Trophoblast cell (in vitro differentiated cells and primary cell): ENCODE data around the gene DTX4.
A peak's percentile ranks its signal among the peaks of the same experiment; 100 is the strongest.

ENCODE experiments used
- DNase-seq, 2 donors: peaks; one replicate each; pipeline ENCODE4 v3.0.0-alpha.2; 2016
- H2AFZ ChIP-seq: 2 replicates; pipeline ENCODE4 v1.6.1; 2013; ENCODE audit warnings: low read length, moderate library complexity, mild to moderate bottlenecking; ENCODE audit not compliant: insufficient read depth, poor library complexity
- H2AK5ac ChIP-seq: 2 replicates; pipeline ENCODE4 v1.6.1; 2013; ENCODE audit warnings: mild to moderate bottlenecking, low read length
- H2BK120ac ChIP-seq: 2 replicates; pipeline ENCODE4 v1.6.1; 2013; ENCODE audit warnings: low read length, mild to moderate bottlenecking, moderate library complexity; ENCODE audit not compliant: insufficient read depth, poor library complexity
- H2BK12ac ChIP-seq: 2 replicates; pipeline ENCODE4 v1.6.1; 2013; ENCODE audit warnings: mild to moderate bottlenecking, low read length, moderate library complexity
- H2BK5ac ChIP-seq: 2 replicates; pipeline ENCODE4 v1.6.1; 2013; ENCODE audit warnings: low read length, low read depth, moderate library complexity, mild to moderate bottlenecking; ENCODE audit not compliant: poor library complexity
- H3K14ac ChIP-seq: 2 replicates; pipeline ENCODE4 v1.6.1; 2013; ENCODE audit warnings: mild to moderate bottlenecking, low read length
- H3K18ac ChIP-seq: 2 replicates; pipeline ENCODE4 v1.6.1; 2013; ENCODE audit warnings: mild to moderate bottlenecking, low read length
- H3K23ac ChIP-seq: 2 replicates; pipeline ENCODE4 v1.6.1; 2013; ENCODE audit warnings: low read length
- H3K27ac ChIP-seq: 2 replicates; pipeline ENCODE4 v1.5.1; 2013; ENCODE audit warnings: low read depth, mild to moderate bottlenecking, inconsistent platforms, low read length, moderate library complexity
- H3K27me3 ChIP-seq: 2 replicates; pipeline ENCODE4 v1.6.1; 2013; ENCODE audit warnings: inconsistent platforms, mild to moderate bottlenecking, low read length, moderate library complexity; ENCODE audit not compliant: insufficient read depth
- H3K36me3 ChIP-seq, 2 experiments: 1 replicate in 1 of 2; 2 replicates in 1 of 2; pipeline ENCODE4 v1.6.1; 2013; ENCODE audit warnings: low read length in 2 of 2, mild to moderate bottlenecking in 2 of 2, moderate library complexity in 1 of 2; ENCODE audit not compliant: insufficient read depth in 2 of 2, control insufficient read depth in 1 of 2
- H3K4ac ChIP-seq: 2 replicates; pipeline ENCODE4 v1.6.1; 2013; ENCODE audit warnings: low read depth, mild to moderate bottlenecking, low read length, moderate library complexity
- H3K4me1 ChIP-seq, 2 experiments: 1 replicate in 1 of 2; 2 replicates in 1 of 2; pipeline ENCODE4 v1.6.1; 2013; ENCODE audit warnings: low read length in 2 of 2, mild to moderate bottlenecking in 2 of 2, moderate library complexity in 1 of 2; ENCODE audit not compliant: insufficient read depth in 2 of 2, control insufficient read depth in 1 of 2
- H3K4me2 ChIP-seq: 2 replicates; pipeline ENCODE4 v1.6.1; 2013; ENCODE audit warnings: inconsistent platforms, mild to moderate bottlenecking, low read length, moderate library complexity
- H3K4me3 ChIP-seq: 2 replicates; pipeline ENCODE4 v1.5.1; 2013; ENCODE audit warnings: mild to moderate bottlenecking, low read depth, low read length, inconsistent platforms
- H3K79me1 ChIP-seq: one replicate; pipeline ENCODE4 v1.6.1; 2013; ENCODE audit warnings: low read length
- H3K79me2 ChIP-seq: 2 replicates; pipeline ENCODE4 v1.6.1; 2013; ENCODE audit warnings: low read length, mild to moderate bottlenecking; ENCODE audit not compliant: control insufficient read depth, insufficient read depth, poor library complexity
- H3K9ac ChIP-seq: 2 replicates; pipeline ENCODE4 v1.6.1; 2013; ENCODE audit warnings: mild to moderate bottlenecking, low read length
- H3K9me3 ChIP-seq: 2 replicates; pipeline ENCODE4 v1.6.1; 2013; ENCODE audit warnings: low read depth, mild to moderate bottlenecking, control low read depth, inconsistent platforms, low read length; ENCODE audit not compliant: insufficient read depth
- H4K12ac ChIP-seq: 2 replicates; pipeline ENCODE4 v1.6.1; 2013; ENCODE audit warnings: low read depth, mild to moderate bottlenecking, low read length, moderate library complexity
- H4K8ac ChIP-seq: 2 replicates; pipeline ENCODE4 v1.6.1; 2013; ENCODE audit warnings: low read depth, mild to moderate bottlenecking, low read length, moderate library complexity
- H4K91ac ChIP-seq: one replicate; pipeline ENCODE4 v1.6.1; 2013; ENCODE audit warnings: low read depth, mild to moderate bottlenecking, low read length, moderate library complexity
- WGBS: extraction: QIAGEN DNeasy Blood & Tissue Kit; methylation state at CpG from one replicate; pipeline ENCODE4 v1.1.7; 2013; ENCODE audit warnings: missing lambda C conversion rate; ENCODE audit not compliant: insufficient read length, insufficient coverage; ENCODE audit errors: extremely low coverage; 5-methylcytosine and 5-hydroxymethylcytosine counted together

The DTX4 gene

DNA sequence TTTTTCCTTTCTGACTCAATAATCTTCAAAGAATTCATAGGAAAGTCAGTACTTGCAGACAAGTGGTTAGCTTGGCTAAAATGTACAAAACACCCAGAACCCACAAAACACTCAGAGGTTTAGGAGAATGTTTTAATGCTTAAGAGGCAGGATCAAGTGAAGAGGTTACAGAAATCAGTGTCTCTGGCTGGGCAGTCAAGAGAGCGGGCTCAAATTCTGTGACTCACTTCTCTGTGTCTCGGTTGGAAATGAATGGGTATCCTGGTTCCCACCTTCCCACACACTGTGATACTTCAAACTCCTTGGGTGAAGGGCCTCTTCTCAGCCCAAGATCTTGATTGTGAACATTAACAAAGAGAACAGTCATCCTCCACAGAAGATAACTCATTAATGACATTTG is 37.0 kb downstream of the DTX4 start:
- no CpG with 5 or more reads among the region's 2 CpGs for WGBS
- no peak overlapping the region for H3K4ac ChIP-seq
- H2BK120ac ChIP-seq = no peak overlapping the region
- H2AFZ ChIP-seq = no peak overlapping the region
- H3K4me2 ChIP-seq = no peak overlapping the region
- no peaks in the 10 kb centered on the region for H3K4me1 ChIP-seq
- H3K79me1 ChIP-seq = no peaks in the 10 kb centered on the region
- H3K27me3 ChIP-seq = no peaks in the 10 kb centered on the region
- H3K23ac ChIP-seq = no peak overlapping the region
- no peak overlapping the region for H4K91ac ChIP-seq
- no peak overlapping the region for H3K9ac ChIP-seq
- H3K4me3 ChIP-seq = no peak overlapping the region
- peaks cover 16 to 21% of the 10 kb centered on the region in 2 experiments for H3K36me3 ChIP-seq
- no peak overlapping the region for H4K8ac ChIP-seq
- H2AK5ac ChIP-seq = no peak overlapping the region
- DNase-seq = no peak
- H2BK12ac ChIP-seq = no peak overlapping the region
- no peak overlapping the region for H3K18ac ChIP-seq
- no peak overlapping the region for H2BK5ac ChIP-seq
- no peaks in the 10 kb centered on the region for H3K79me2 ChIP-seq
- no peak overlapping the region for H4K12ac ChIP-seq
- no peaks in the 10 kb centered on the region for H3K9me3 ChIP-seq
- no peak overlapping the region for H3K14ac ChIP-seq
- H3K27ac ChIP-seq = no peak overlapping the region

DNA sequence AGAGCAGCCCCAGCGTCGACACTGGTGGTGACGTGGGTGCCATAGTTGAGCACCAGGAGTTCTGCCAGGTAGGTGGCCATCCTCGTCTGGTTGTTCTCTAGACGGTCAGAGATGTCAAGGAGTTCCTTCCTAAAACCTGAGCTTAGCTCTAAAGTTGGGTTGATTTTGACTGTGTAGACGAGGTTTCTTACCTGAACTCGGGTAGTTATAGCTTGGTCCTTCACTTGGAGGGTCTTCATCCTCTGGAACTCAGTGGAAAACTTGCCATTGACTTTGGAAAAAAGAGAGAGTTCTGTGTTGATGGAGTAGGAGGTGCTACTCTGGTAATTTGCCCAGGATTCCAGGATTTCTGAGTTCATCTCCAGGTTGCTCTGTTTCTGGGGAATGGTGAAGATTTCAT is 40.3 kb downstream of the DTX4 start:
- no peak overlapping the region for H2BK12ac ChIP-seq
- no peaks in the 10 kb centered on the region for H3K4me1 ChIP-seq
- no peak overlapping the region for H3K9ac ChIP-seq
- H3K27me3 ChIP-seq = no peaks in the 10 kb centered on the region
- no CpG with 5 or more reads among the region's 7 CpGs for WGBS
- H3K4me2 ChIP-seq = no peak overlapping the region
- no peak overlapping the region for H3K27ac ChIP-seq
- H3K4me3 ChIP-seq = no peak overlapping the region
- no peak overlapping the region for H3K14ac ChIP-seq
- no peaks in the 10 kb centered on the region for H3K79me1 ChIP-seq
- no peak overlapping the region for H2AK5ac ChIP-seq
- no peaks in the 10 kb centered on the region for H3K79me2 ChIP-seq
- H3K23ac ChIP-seq = no peak overlapping the region
- H4K91ac ChIP-seq = no peak overlapping the region
- H4K8ac ChIP-seq = no peak overlapping the region
- no peak for DNase-seq
- no peak overlapping the region for H2BK120ac ChIP-seq
- no peak overlapping the region for H2BK5ac ChIP-seq
- no peaks in the 10 kb centered on the region for H3K9me3 ChIP-seq
- H4K12ac ChIP-seq = no peak overlapping the region
- no peak overlapping the region for H3K4ac ChIP-seq
- H3K18ac ChIP-seq = no peak overlapping the region
- no peaks in the 10 kb centered on the region for H3K36me3 ChIP-seq
- no peak overlapping the region for H2AFZ ChIP-seq

GRCh38 chr11:59212744-59213631 is 41.1 kb downstream of the DTX4 start, which contains the start of gene MPEG1:
TSS of gene MPEG1 (minus strand) at chr11:59212927. CDS start at chr11:59212865, 62 bp downstream.
- no peaks in the 10 kb centered on the region for H3K27me3 ChIP-seq
- no peak within 1 kb of the TSS for H4K12ac ChIP-seq
- no peak within 1 kb of the TSS for H2AFZ ChIP-seq
- H4K8ac ChIP-seq = no peak within 1 kb of the TSS
- no CpG with 5 or more reads among the region's 10 CpGs for WGBS
- H2BK12ac ChIP-seq = no peak within 1 kb of the TSS
- no peak within 1 kb of the TSS for H3K4me2 ChIP-seq
- no peak within 1 kb of the TSS for H3K4ac ChIP-seq
- no peaks in the 10 kb centered on the region for H3K9me3 ChIP-seq
- H3K36me3 ChIP-seq = no peaks in the 10 kb centered on the region
- H3K9ac ChIP-seq = no peak within 1 kb of the TSS
- no peak within 1 kb of the TSS for H2AK5ac ChIP-seq
- no peak within 1 kb of the TSS for H2BK120ac ChIP-seq
- H3K14ac ChIP-seq = no peak within 1 kb of the TSS
- H3K4me3 ChIP-seq = no peak within 1 kb of the TSS
- H3K4me1 ChIP-seq = no peaks in the 10 kb centered on the region
- DNase-seq = peak in 1 of 2 donors; percentile 26
- no peak within 1 kb of the TSS for H2BK5ac ChIP-seq
- H3K18ac ChIP-seq = no peak within 1 kb of the TSS
- no peak within 1 kb of the TSS for H3K27ac ChIP-seq
- no peak within 1 kb of the TSS for H4K91ac ChIP-seq
- H3K79me1 ChIP-seq = no peaks in the 10 kb centered on the region
- H3K79me2 ChIP-seq = no peaks in the 10 kb centered on the region
- H3K23ac ChIP-seq = no peak within 1 kb of the TSS

DNA sequence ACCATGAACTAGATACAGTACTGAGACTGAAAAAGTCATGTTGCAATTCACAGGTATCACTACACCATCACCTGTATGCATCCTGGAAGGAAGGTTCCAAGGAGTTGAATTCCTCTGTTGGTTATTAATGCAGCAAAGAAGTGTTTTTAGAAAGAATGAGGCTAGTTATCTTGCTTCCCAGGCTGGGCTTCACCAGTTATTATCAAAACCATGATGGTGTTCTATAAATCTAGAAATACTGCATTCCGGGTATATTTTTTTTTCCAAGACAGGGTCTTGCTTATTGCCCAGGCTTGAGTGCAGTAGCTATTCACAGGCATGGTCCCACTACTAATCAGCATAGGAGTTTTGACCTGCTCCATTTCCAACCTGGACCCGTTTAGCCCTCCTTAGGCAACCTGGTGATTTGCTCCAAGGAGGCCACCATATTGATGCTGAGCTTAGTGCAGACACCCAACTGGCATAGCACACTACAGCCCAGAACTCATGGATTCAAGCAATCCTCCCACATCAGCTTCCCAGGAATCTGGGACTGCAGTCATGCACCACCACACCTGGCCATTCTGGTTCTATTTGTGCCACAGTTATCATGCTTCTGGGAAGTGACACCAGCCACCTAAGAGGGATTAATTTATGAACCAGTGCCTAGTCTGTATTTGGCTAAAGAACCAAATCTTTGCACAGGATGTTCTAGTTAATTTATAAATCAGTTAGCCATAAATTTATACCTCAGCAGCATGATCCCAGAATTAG is 42.4 kb downstream of the DTX4 start:
- Histone ChIP-seq H2BK120ac (no peak overlapping the region), H3K9ac (no peak overlapping the region), H3K27me3 (no peaks in the 10 kb centered on the region), H2AK5ac (no peak overlapping the region), H3K4me1 (no peaks in the 10 kb centered on the region), H4K8ac (no peak overlapping the region), H2BK12ac (no peak overlapping the region), H3K14ac (no peak overlapping the region), H3K4ac (no peak overlapping the region), H3K27ac (no peak overlapping the region), H3K18ac (no peak overlapping the region), H3K79me2 (no peaks in the 10 kb centered on the region), H4K12ac (no peak overlapping the region), H3K23ac (no peak overlapping the region), H2BK5ac (no peak overlapping the region), H4K91ac (no peak overlapping the region), H3K4me3 (no peak overlapping the region), H3K79me1 (no peaks in the 10 kb centered on the region), H3K36me3 (no peaks in the 10 kb centered on the region), H2AFZ (no peak overlapping the region), H3K9me3 (no peaks in the 10 kb centered on the region), H3K4me2 (no peak overlapping the region)
- no CpG with 5 or more reads among the region's 2 CpGs for WGBS
- peak; percentile 42 to 90 for DNase-seq
